ENCODE data around the gene IRX2.

IRX2 gene

GRCh38 chr5:2698581-2698980 is 52.9 kb downstream of the IRX2 start:
- DNase-seq, result no peak

- DNase-seq, result no peak
These were observed 53.9 kb downstream of the IRX2 start for GRCh38 chr5:2697446-2698200.

DNA sequence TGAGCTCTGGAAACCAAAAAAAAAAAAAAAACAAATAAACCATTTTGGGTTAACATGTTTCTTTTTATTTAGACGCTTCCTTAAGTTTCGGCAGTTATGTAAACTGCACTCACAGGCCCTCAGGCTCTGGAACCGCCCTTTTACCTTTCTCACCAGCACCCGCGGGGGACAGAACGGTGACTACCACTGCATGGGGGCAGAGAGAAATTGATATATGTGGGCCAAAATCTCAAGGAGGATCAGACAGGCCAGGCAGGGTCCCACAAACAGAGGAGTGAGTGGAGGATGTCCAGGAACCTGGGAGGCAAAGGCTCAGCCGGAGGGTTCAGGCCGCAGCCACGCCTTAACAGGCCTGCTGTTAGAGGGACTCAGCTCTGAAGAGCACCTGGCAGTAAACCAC is 54.4 kb downstream of the IRX2 start:
- DNase-seq, result no peak

All from hypothalamus (tissue), 51 donors.